A549 (cell line): Measurements from ENCODE around the gene AKR1A1. TPM values are rescaled to one million over a fixed set of nuclear protein-coding genes. Genes with fewer than 3 reads are reported as not detected.

Source experiments
- ATAC-seq, 2 experiments: fragments of 200-7000 bp in 1 of 2; fragments of >200 bp in 1 of 2; cut with Nextera tagmentation in 1 of 2; cut with Tn5 transposase in 1 of 2; 3 replicates each; pipeline versions ENCODE4 v1.8.0 to v1.9.1; 2018 to 2020; ENCODE audit warnings: mild to moderate bottlenecking in 1 of 2, moderate library complexity in 1 of 2
- CTCF ChIA-PET: fragments of 300-600 bp; sonication (Branson Sonifier 250); formaldehyde crosslinking; extraction: SDS; loops from one replicate; lab custom pipeline; 2021; ENCODE audit warnings: antibody characterized with exemption, inconsistent platforms; lab: Yijun Ruan, JAX
- POLR2A ChIA-PET: fragments of 350-600 bp; formaldehyde crosslinking; extraction: SDS; loops from one replicate; lab custom pipeline; 2021; ENCODE audit warnings: antibody characterized with exemption, inconsistent platforms; lab: Yijun Ruan, JAX
- DNase-seq, 2 experiments: peaks; one replicate each; pipeline versions ENCODE4 v3.0.0 to v3.0.0-alpha.2; 2011 to 2016; ENCODE audit warnings: low read depth in 1 of 2, low spot score in 1 of 2
- FAIRE-seq: peaks from 2 replicates; lab custom pipeline; 2011; peaks lifted over from hg19 to GRCh38; lab: Jason Lieb, UNC
- H3K27ac ChIP-seq, 2 experiments: fragments of >200 bp; sonication (Bioruptor Twin); formaldehyde crosslinking; 3 replicates each; pipeline ENCODE4 v1.5.1; 2016 to 2017
- H3K4me1 ChIP-seq: fragments of >200 bp; sonication (Bioruptor Twin); formaldehyde crosslinking; 3 replicates; pipeline ENCODE4 v1.6.1; 2016
- H3K4me2 ChIP-seq: fragments of >200 bp; sonication (Bioruptor Twin); formaldehyde crosslinking; 3 replicates; pipeline ENCODE4 v1.6.1; 2016
- H3K4me3 ChIP-seq: fragments of >200 bp; sonication (Bioruptor Twin); formaldehyde crosslinking; 3 replicates; pipeline ENCODE4 v1.5.1; 2016
- H3K9me3 ChIP-seq: fragments of >200 bp; sonication (Bioruptor Twin); formaldehyde crosslinking; 3 replicates; pipeline ENCODE4 v1.6.1; 2016
- CBX8 ChIP-seq: fragments of 200-600 bp; sonication (generic); IDR thresholded peaks from 2 replicates; pipeline ENCODE4 v1.6.1; 2016
- CEBPB ChIP-seq, 2 experiments: fragments of >200 bp in 1 of 2; sonication (Bioruptor Twin) in 1 of 2; formaldehyde crosslinking in 1 of 2; IDR thresholded peaks; 2 replicates each; pipeline ENCODE4 v1.6.1; 2012 to 2016
- CHD2 ChIP-seq: fragments of 150-350 bp; IDR thresholded peaks from 2 replicates; pipeline ENCODE4 v1.6.1; 2014; ENCODE audit warnings: low read length; ENCODE audit not compliant: partially characterized antibody
- CHD4 ChIP-seq: fragments of 200-600 bp; sonication (generic); IDR thresholded peaks from 2 replicates; pipeline ENCODE4 v1.6.1; 2016; ENCODE audit warnings: antibody characterized with exemption, mild to moderate bottlenecking, borderline replicate concordance
- EHF ChIP-seq: fragments of 250-450 bp; sonication (Bioruptor Pico); IDR thresholded peaks from 2 replicates; pipeline ENCODE4 v1.5.0; 2020; ENCODE audit warnings: mild to moderate bottlenecking
- EHMT2 ChIP-seq: fragments of 200-600 bp; sonication (generic); IDR thresholded peaks from 2 replicates; pipeline ENCODE4 v1.6.1; 2016; ENCODE audit warnings: antibody characterized with exemption, low read depth, mild to moderate bottlenecking, moderate library complexity
- EP300 ChIP-seq, 2 experiments: fragments of >200 bp; sonication (Bioruptor Twin); formaldehyde crosslinking; IDR thresholded peaks; 2 replicates in 1 of 2; 3 replicates in 1 of 2; pipeline ENCODE4 v1.6.1; 2016 to 2017
- FOSL2 ChIP-seq, 2 experiments: fragments of 450-650 bp in 1 of 2; fragments of >200 bp in 1 of 2; sonication (Bioruptor Twin) in 1 of 2; formaldehyde crosslinking; IDR thresholded peaks; 2 replicates each; pipeline versions ENCODE4 v1.5.0 to v1.6.1; 2016 to 2020; ENCODE audit warnings: mild to moderate bottlenecking in 1 of 2, moderate library complexity in 1 of 2
- HDAC2 ChIP-seq: fragments of 200-600 bp; sonication (generic); IDR thresholded peaks from 2 replicates; pipeline ENCODE4 v1.6.1; 2016
- HEYL ChIP-seq: fragments of 250-450 bp; sonication (Bioruptor Pico); IDR thresholded peaks from 2 replicates; pipeline ENCODE4 v1.8.0; 2021; ENCODE audit warnings: mild to moderate bottlenecking, moderate library complexity
- HOXA7 ChIP-seq: fragments of 250-450 bp; sonication (Bioruptor Pico); IDR thresholded peaks from 2 replicates; pipeline ENCODE4 v1.5.0; 2020; ENCODE audit warnings: mild to moderate bottlenecking, moderate library complexity
- HOXB5 ChIP-seq: fragments of 250-450 bp; sonication (Bioruptor Pico); IDR thresholded peaks from 2 replicates; pipeline ENCODE4 v1.5.0; 2020; ENCODE audit warnings: mild to moderate bottlenecking, moderate library complexity
- JUNB ChIP-seq: fragments of >200 bp; sonication (Bioruptor Twin); formaldehyde crosslinking; IDR thresholded peaks from 2 replicates; pipeline ENCODE4 v1.6.1; 2016
- KDM1A ChIP-seq: fragments of 200-600 bp; sonication (generic); IDR thresholded peaks from 2 replicates; pipeline ENCODE4 v1.6.1; 2016; ENCODE audit warnings: low read depth, mild to moderate bottlenecking
- KDM5A ChIP-seq: fragments of 200-600 bp; sonication (generic); IDR thresholded peaks from 2 replicates; pipeline ENCODE4 v1.6.1; 2016; ENCODE audit warnings: antibody characterized with exemption, mild to moderate bottlenecking
- MAFK ChIP-seq: fragments of 450-650 bp; IDR thresholded peaks from 2 replicates; pipeline ENCODE4 v1.6.1; 2014; ENCODE audit not compliant: partially characterized antibody
- MAZ ChIP-seq: fragments of 150-350 bp; IDR thresholded peaks from 2 replicates; pipeline ENCODE4 v1.6.1; 2014; ENCODE audit warnings: antibody characterized with exemption, low read depth, low read length, borderline replicate concordance
- MYC ChIP-seq: IDR thresholded peaks from 2 replicates; pipeline ENCODE4 v1.6.1; 2012; ENCODE audit warnings: mild to moderate bottlenecking, inconsistent platforms, low read length, improper control_type of control experiment, borderline replicate concordance
- NFE2L2 ChIP-seq: fragments of 150-350 bp; conservative IDR thresholded peaks from 2 replicates; pipeline ENCODE4 v1.6.1; 2014; ENCODE audit warnings: low read length
- PBX3 ChIP-seq: IDR thresholded peaks from 2 replicates; pipeline ENCODE4 v1.6.1; 2012
- PHF8 ChIP-seq: fragments of 200-600 bp; sonication (generic); IDR thresholded peaks from 2 replicates; pipeline ENCODE4 v1.6.1; 2016; ENCODE audit warnings: low read depth, mild to moderate bottlenecking, antibody characterized with exemption, moderate library complexity, borderline replicate concordance
- POLR2A ChIP-seq: IDR thresholded peaks from 2 replicates; pipeline ENCODE4 v1.6.1; 2012; ENCODE audit warnings: mild to moderate bottlenecking, low read length
- POLR2AphosphoS2 ChIP-seq: conservative IDR thresholded peaks from 2 replicates; pipeline ENCODE4 v1.6.1; 2012; ENCODE audit warnings: low read length, improper control_type of control experiment, inconsistent platforms
- RARB ChIP-seq: fragments of 250-450 bp; sonication (Bioruptor Pico); IDR thresholded peaks from 2 replicates; pipeline ENCODE4 v1.8.0; 2021; ENCODE audit warnings: mild to moderate bottlenecking, moderate library complexity
- TFCP2L1 ChIP-seq: fragments of 250-450 bp; sonication (Bioruptor Pico); IDR thresholded peaks from 2 replicates; pipeline ENCODE4 v1.5.0; 2021; ENCODE audit warnings: mild to moderate bottlenecking
- ZFP36 ChIP-seq: fragments of 450-650 bp; IDR thresholded peaks from 2 replicates; pipeline ENCODE4 v1.6.1; 2014; ENCODE audit warnings: borderline replicate concordance; ENCODE audit not compliant: partially characterized antibody
- WGBS: methylation state at CpG from one replicate; pipeline ENCODE4 v1.1.6; 2017; ENCODE audit errors: missing lambda C conversion rate; 5-methylcytosine and 5-hydroxymethylcytosine counted together
- polyA plus RNA-seq, 4 experiments: library from polyadenylated mRNA; depleted of rRNA in 3 of 4; stranded (reverse); fragments of >200 nt; fragmentation: RNase III in 1 of 4; extraction: RNeasy Plus Mini Kit Qiagen cat#74134 plus additional on column Dnase treatment in 1 of 4; gene quantifications; 2 replicates in 3 of 4; 3 replicates in 1 of 4; pipeline ENCODE4 v1.2.3, GENCODE V29; 2011 to 2017
- TF ChIP-seq, protein P1 (sequence below): fragments of >200 bp; sonication (Bioruptor Twin); formaldehyde crosslinking; IDR thresholded peaks from 3 replicates; pipeline ENCODE4 v1.6.1; 2016
- TF ChIP-seq, protein P2 (sequence below): fragments of 450-650 bp; IDR thresholded peaks from 2 replicates; pipeline ENCODE4 v1.6.1; 2014; ENCODE audit warnings: antibody characterized with exemption
- TF ChIP-seq, protein P3 (sequence below): fragments of >200 bp; sonication (Bioruptor Twin); formaldehyde crosslinking; IDR thresholded peaks from 3 replicates; pipeline ENCODE4 v1.5.1; 2016
- TF ChIP-seq, protein P4 (sequence below): IDR thresholded peaks from 2 replicates; pipeline ENCODE4 v1.6.1; 2012
- TF ChIP-seq, protein P5 (sequence below): fragments of 250-450 bp; sonication (Bioruptor Pico); IDR thresholded peaks from 2 replicates; pipeline ENCODE4 v1.5.0; 2020; ENCODE audit warnings: low read depth, mild to moderate bottlenecking, moderate library complexity

AKR1A1 gene
- polyA plus RNA-seq, 2 of the 4 experiments (the other 2 are of a cell fraction): 89.0 to 110 TPM

- ChIA-PET POLR2A (no interaction called here), CTCF (no interaction called here)
- WGBS: no CpG with 5 or more reads among the region's 1 CpG
- FAIRE-seq (no peak), DNase-seq (no peak), ATAC-seq (no peak)
- H3K4me2 ChIP-seq: peak overlapping the region; percentile 53
- H3K9me3 ChIP-seq: no peaks in the 10 kb centered on the region
- no peak overlapping the region for H3K4me3 ChIP-seq
- peak overlapping the region; percentile 100 for H3K27ac ChIP-seq
- H3K4me1 ChIP-seq: peaks cover 46% of the 10 kb centered on the region
- no peak for TF ChIP-seq CHD4
- no peak for TF ChIP-seq HOXA7 (CRISPR knock-in tag)
- no peak for TF ChIP-seq HDAC2
- no peak for TF ChIP-seq POLR2A
- no peak for TF ChIP-seq CBX8
- no peak for TF ChIP-seq MAFK
- TF ChIP-seq PBX3: no peak
- no peak for TF ChIP-seq MYC
- no peak for TF ChIP-seq KDM1A
- no peak for TF ChIP-seq PHF8
- TF ChIP-seq HOXB5 (CRISPR knock-in tag): no peak
- no peak for TF ChIP-seq TFCP2L1 (CRISPR knock-in tag)
- no peak for TF ChIP-seq RARB (CRISPR knock-in tag)
- TF ChIP-seq NFE2L2: no peak
- TF ChIP-seq, protein P1, sequence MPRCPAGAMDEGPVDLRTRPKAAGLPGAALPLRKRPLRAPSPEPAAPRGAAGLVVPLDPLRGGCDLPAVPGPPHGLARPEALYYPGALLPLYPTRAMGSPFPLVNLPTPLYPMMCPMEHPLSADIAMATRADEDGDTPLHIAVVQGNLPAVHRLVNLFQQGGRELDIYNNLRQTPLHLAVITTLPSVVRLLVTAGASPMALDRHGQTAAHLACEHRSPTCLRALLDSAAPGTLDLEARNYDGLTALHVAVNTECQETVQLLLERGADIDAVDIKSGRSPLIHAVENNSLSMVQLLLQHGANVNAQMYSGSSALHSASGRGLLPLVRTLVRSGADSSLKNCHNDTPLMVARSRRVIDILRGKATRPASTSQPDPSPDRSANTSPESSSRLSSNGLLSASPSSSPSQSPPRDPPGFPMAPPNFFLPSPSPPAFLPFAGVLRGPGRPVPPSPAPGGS: no peak
- no peak for TF ChIP-seq EHF
- TF ChIP-seq KDM5A: no peak
- no peak for TF ChIP-seq EHMT2
- TF ChIP-seq ZFP36: no peak
Measured at GRCh38 chr1:45526135-45526644, 24.4 kb upstream of the AKR1A1 start.

GRCh38 chr1:45530632-45531135 is 19.9 kb upstream of the AKR1A1 start:
- ChIA-PET POLR2A (interaction anchor here (1.3 kb wide), 1 partner anchor 9 kb away, joined by 5 read pairs; the partner anchor contains the start of gene PRDX1), CTCF (interaction anchor here (1.2 kb wide), 1 partner anchor 39 kb away, joined by 11 read pairs; no protein-coding TSS in a partner anchor)
- DNase-seq: no peak
- ATAC-seq: no peak
- Histone ChIP-seq H3K9me3 (no peaks in the 10 kb centered on the region), H3K4me3 (no peak overlapping the region), H3K4me1 (peaks cover 17% of the 10 kb centered on the region), H3K4me2 (no peak overlapping the region)
- FAIRE-seq: no peak
- TF ChIP-seq CHD2 (no peak), RARB (CRISPR knock-in tag) (no peak), KDM1A (no peak), HEYL (CRISPR knock-in tag) (no peak), FOSL2 (IDR thresholded peaks at IDR 0.05) (no peak), FOSL2 (CRISPR knock-in tag; IDR thresholded peaks at IDR 0.05) (no peak), JUNB (no peak), MAZ (no peak), POLR2AphosphoS2 (no peak), EP300 (IDR thresholded peaks at IDR 0.05) (no peak), HOXB5 (CRISPR knock-in tag) (no peak), ZFP36 (no peak), CEBPB (IDR thresholded peaks at IDR 0.05) (no peak), MAFK (no peak)
- TF ChIP-seq, protein P2, sequence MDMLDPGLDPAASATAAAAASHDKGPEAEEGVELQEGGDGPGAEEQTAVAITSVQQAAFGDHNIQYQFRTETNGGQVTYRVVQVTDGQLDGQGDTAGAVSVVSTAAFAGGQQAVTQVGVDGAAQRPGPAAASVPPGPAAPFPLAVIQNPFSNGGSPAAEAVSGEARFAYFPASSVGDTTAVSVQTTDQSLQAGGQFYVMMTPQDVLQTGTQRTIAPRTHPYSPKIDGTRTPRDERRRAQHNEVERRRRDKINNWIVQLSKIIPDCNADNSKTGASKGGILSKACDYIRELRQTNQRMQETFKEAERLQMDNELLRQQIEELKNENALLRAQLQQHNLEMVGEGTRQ: no peak
- TF ChIP-seq, protein P3, sequence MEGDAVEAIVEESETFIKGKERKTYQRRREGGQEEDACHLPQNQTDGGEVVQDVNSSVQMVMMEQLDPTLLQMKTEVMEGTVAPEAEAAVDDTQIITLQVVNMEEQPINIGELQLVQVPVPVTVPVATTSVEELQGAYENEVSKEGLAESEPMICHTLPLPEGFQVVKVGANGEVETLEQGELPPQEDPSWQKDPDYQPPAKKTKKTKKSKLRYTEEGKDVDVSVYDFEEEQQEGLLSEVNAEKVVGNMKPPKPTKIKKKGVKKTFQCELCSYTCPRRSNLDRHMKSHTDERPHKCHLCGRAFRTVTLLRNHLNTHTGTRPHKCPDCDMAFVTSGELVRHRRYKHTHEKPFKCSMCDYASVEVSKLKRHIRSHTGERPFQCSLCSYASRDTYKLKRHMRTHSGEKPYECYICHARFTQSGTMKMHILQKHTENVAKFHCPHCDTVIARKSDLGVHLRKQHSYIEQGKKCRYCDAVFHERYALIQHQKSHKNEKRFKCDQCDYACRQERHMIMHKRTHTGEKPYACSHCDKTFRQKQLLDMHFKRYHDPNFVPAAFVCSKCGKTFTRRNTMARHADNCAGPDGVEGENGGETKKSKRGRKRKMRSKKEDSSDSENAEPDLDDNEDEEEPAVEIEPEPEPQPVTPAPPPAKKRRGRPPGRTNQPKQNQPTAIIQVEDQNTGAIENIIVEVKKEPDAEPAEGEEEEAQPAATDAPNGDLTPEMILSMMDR: no peak
- TF ChIP-seq, protein P4, sequence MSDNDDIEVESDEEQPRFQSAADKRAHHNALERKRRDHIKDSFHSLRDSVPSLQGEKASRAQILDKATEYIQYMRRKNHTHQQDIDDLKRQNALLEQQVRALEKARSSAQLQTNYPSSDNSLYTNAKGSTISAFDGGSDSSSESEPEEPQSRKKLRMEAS: no peak
- TF ChIP-seq, protein P5, sequence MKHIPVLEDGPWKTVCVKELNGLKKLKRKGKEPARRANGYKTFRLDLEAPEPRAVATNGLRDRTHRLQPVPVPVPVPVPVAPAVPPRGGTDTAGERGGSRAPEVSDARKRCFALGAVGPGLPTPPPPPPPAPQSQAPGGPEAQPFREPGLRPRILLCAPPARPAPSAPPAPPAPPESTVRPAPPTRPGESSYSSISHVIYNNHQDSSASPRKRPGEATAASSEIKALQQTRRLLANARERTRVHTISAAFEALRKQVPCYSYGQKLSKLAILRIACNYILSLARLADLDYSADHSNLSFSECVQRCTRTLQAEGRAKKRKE (CRISPR knock-in tag): no peak
- TF ChIP-seq, all 56 proteins: peak for 0
- no peak overlapping the region for H3K27ac ChIP-seq
- WGBS: 96% methylated on average over 11 of the region's 11 CpGs
